ENCODE data around the gene STK38L. TPM values are rescaled to one million over a fixed set of nuclear protein-coding genes. Genes with fewer than 3 reads are reported as not detected.

STK38L gene
- polyA plus RNA-seq, 1 donor (not counting 4 experiments of a cell fraction or from before 2014, with no cell fraction given), result 25.4 TPM

DNA sequence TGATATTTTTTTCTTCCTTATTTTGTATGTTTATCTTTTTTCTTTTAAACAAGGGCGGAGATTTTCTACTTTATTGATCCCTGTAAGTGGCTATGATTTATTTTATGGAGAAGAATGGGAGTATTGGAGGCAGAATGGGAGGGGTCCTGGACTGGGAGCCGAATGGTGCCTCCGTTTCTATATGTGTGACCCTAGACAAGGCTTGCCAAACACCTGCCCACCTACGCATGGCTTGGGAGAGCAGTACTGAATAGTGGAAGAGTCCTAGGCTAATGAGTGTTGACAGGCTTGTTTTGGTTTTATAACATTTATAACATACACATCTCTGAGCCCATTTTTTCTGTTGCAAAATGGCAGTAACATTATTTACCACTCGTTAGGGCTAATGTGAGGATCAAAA is 29.0 kb downstream of the STK38L start:
- Histone ChIP-seq H3K79me2 (ENCODE audit: control insufficient read depth, insufficient read depth, low read length) (peaks cover 4% of the 10 kb centered on the region), H3K27ac (ENCODE audit: control insufficient read depth, insufficient read depth, low read length) (no peak overlapping the region), H3K9ac (ENCODE audit: control insufficient read depth, extremely low read depth, insufficient read depth, low read length) (no peak overlapping the region), H3K27me3 (ENCODE audit: control insufficient read depth, extremely low read depth, insufficient read depth, low read length) (no peaks in the 10 kb centered on the region), H3K9me3 (ENCODE audit: control insufficient read depth, low read depth, low read length) (no peaks in the 10 kb centered on the region), H3K4me2 (ENCODE audit: control insufficient read depth, extremely low read depth, insufficient read depth, low read depth, low read length) (no peak overlapping the region), H3K36me3 (ENCODE audit: control insufficient read depth in 2 of 2, extremely low read depth in 1 of 2, insufficient read depth in 2 of 2, low read length in 2 of 2) (no peaks in the 10 kb centered on the region), H4K20me1 (ENCODE audit: control insufficient read depth, extremely low read depth, insufficient read depth, low read length) (no peaks in the 10 kb centered on the region), H2AFZ (ENCODE audit: control insufficient read depth, low read length) (no peak overlapping the region), H3K9me1 (ENCODE audit: control insufficient read depth, extremely low read depth, insufficient read depth, low read length) (peaks cover 2% of the 10 kb centered on the region), H3K4me1 (ENCODE audit: control insufficient read depth, extremely low read depth, insufficient read depth, low read length) (no peaks in the 10 kb centered on the region), H3K4me3 (ENCODE audit: control insufficient read depth in 2 of 3, extremely low read depth in 1 of 3, insufficient read depth in 2 of 3, low read depth in 1 of 3, low read length in 3 of 3) (no peak overlapping the region)
- FAIRE-seq (no peak), DNase-seq (ENCODE audit: low read depth, low spot score) (no peak)
- TF ChIP-seq EZH2 (IDR thresholded peaks at IDR 0.05; ENCODE audit: low read length), result no peak
- TF ChIP-seq, protein P1, sequence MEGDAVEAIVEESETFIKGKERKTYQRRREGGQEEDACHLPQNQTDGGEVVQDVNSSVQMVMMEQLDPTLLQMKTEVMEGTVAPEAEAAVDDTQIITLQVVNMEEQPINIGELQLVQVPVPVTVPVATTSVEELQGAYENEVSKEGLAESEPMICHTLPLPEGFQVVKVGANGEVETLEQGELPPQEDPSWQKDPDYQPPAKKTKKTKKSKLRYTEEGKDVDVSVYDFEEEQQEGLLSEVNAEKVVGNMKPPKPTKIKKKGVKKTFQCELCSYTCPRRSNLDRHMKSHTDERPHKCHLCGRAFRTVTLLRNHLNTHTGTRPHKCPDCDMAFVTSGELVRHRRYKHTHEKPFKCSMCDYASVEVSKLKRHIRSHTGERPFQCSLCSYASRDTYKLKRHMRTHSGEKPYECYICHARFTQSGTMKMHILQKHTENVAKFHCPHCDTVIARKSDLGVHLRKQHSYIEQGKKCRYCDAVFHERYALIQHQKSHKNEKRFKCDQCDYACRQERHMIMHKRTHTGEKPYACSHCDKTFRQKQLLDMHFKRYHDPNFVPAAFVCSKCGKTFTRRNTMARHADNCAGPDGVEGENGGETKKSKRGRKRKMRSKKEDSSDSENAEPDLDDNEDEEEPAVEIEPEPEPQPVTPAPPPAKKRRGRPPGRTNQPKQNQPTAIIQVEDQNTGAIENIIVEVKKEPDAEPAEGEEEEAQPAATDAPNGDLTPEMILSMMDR (optimal IDR thresholded peaks at IDR 0.05 in 1 of 3, IDR thresholded peaks at IDR 0.05 in 1 of 3, conservative IDR thresholded peaks at IDR 0.05 in 1 of 3; ENCODE audit: extremely low read depth in 1 of 3, insufficient read depth in 2 of 3, low read length in 3 of 3), result no peak
- dilution Hi-C loops (cut with MboI; ENCODE audit: extremely low pct_ligation_motif_present, low sequenced_read_pairs), result no loop called here

DNA sequence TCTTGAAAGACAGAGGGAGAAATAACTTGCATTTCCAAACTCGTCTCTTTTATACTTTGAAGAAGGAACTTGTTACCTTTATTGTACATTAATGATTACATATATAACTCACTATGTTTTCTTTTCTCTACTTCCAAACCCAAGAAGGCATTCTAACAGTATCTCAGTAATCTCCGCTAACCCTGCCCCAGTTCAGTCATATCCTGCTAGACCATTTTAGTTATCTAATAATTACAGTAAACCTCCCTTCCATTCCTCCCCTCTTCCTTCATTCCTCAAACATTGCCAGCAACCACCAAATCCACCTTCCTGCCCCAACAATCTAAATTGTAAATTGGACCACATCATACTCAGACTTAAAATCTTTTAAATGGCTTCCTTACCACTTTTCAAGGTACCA is 30.6 kb downstream of the STK38L start:
- Histone ChIP-seq H3K9ac (ENCODE audit: control insufficient read depth, extremely low read depth, insufficient read depth, low read length) (no peak overlapping the region), H2AFZ (ENCODE audit: control insufficient read depth, low read length) (no peak overlapping the region), H3K4me1 (ENCODE audit: control insufficient read depth, extremely low read depth, insufficient read depth, low read length) (no peaks in the 10 kb centered on the region), H3K4me2 (ENCODE audit: control insufficient read depth, extremely low read depth, insufficient read depth, low read depth, low read length) (no peak overlapping the region), H3K36me3 (ENCODE audit: control insufficient read depth in 2 of 2, extremely low read depth in 1 of 2, insufficient read depth in 2 of 2, low read length in 2 of 2) (no peaks in the 10 kb centered on the region), H3K27me3 (ENCODE audit: control insufficient read depth, extremely low read depth, insufficient read depth, low read length) (no peaks in the 10 kb centered on the region), H4K20me1 (ENCODE audit: control insufficient read depth, extremely low read depth, insufficient read depth, low read length) (no peaks in the 10 kb centered on the region), H3K79me2 (ENCODE audit: control insufficient read depth, insufficient read depth, low read length) (peaks cover 4% of the 10 kb centered on the region), H3K9me1 (ENCODE audit: control insufficient read depth, extremely low read depth, insufficient read depth, low read length) (peaks cover 2% of the 10 kb centered on the region), H3K4me3 (ENCODE audit: control insufficient read depth in 2 of 3, extremely low read depth in 1 of 3, insufficient read depth in 2 of 3, low read depth in 1 of 3, low read length in 3 of 3) (no peak overlapping the region), H3K9me3 (ENCODE audit: control insufficient read depth, low read depth, low read length) (no peaks in the 10 kb centered on the region), H3K27ac (ENCODE audit: control insufficient read depth, insufficient read depth, low read length) (no peak overlapping the region)
- DNase-seq (ENCODE audit: low read depth, low spot score) (no peak), FAIRE-seq (no peak)
- no peak for TF ChIP-seq EZH2 (IDR thresholded peaks at IDR 0.05; ENCODE audit: low read length)
- TF ChIP-seq, protein P1 (optimal IDR thresholded peaks at IDR 0.05 in 1 of 3, IDR thresholded peaks at IDR 0.05 in 1 of 3, conservative IDR thresholded peaks at IDR 0.05 in 1 of 3; ENCODE audit: extremely low read depth in 1 of 3, insufficient read depth in 2 of 3, low read length in 3 of 3), result no peak
- dilution Hi-C loops (cut with MboI; ENCODE audit: extremely low pct_ligation_motif_present, low sequenced_read_pairs), result no loop called here
